ENCODE results near the gene RPS19. TPM values are rescaled to one million over a fixed set of nuclear protein-coding genes. Genes with fewer than 3 reads are reported as not detected.

The RPS19 gene
- total RNA-seq = 1,000 to 10,000 TPM; 2,342 to 3,204 TPM

DNA sequence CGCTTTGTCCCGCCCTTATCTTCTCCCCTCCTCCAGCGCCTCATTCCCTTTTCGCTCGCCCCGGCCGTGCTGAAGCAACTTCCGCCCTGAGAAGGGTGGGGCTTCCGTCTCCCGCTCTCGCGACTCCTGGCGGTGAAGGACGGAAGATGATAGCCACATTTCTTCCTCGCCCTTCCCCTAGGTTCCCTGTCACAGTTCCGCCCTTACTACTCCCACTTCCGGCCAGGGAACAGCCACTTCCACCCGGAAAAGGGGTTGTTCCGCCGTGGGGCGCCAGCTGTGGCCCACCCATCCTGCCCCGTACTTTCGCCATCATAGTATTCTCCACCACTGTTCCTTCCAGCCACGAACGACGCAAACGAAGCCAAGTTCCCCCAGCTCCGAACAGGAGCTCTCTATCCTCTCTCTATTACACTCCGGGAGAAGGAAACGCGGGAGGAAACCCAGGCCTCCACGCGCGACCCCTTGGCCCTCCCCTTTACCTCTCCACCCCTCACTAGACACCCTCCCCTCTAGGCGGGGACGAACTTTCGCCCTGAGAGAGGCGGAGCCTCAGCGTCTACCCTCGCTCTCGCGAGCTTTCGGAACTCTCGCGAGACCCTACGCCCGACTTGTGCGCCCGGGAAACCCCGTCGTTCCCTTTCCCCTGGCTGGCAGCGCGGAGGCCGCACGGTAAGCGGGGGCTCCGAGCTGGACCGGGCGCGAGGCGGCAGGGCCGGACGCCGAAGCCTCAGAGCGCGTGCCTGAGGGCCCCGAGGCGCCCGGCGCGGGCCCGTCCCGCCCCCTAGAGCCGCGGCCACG, at the start of gene RPS19:
TSS of gene RPS19 (plus strand) at position 638 of the 801 bp plus-strand sequence. CDS start 520 bp downstream, outside the sequence.
- intact Hi-C loops (cut with DNase I, micrococcal nuclease) = loop anchor here (1.0 to 5.0 kb wide), 18 partner anchors 11 to 1063 kb away; partner anchors contain the start of genes RABAC1 (in 2 of the 2), B9D2 (in 1 of the 2), BCKDHA (in 1 of the 2) and CIC (in 1 of the 2)
- H3K9me3 Mint-ChIP-seq (ENCODE audit: low read depth) = no peaks in the 10 kb centered on the region
- H3K27me3 Mint-ChIP-seq = no peaks in the 10 kb centered on the region
- H3K27ac Mint-ChIP-seq = peak within 1 kb of the TSS; percentile 98
- peak within 1 kb of the TSS; percentile 86 for H3K4me3 Mint-ChIP-seq
- peak; percentile 99 for DNase-seq
- ChIA-PET POLR2A (interaction anchor here (0.6 to 2.9 kb wide), 16 partner anchors 9 to 668 kb away, joined by 3 to 40 read pairs (median 4); partner anchors contain the start of genes GSK3A, RABAC1 and ZNF574), CTCF (interaction anchor here (0.6 to 2.9 kb wide), 17 partner anchors 8 to 385 kb away, joined by 3 to 14 read pairs (median 5); partner anchors contain the start of gene RABAC1)
- H3K4me1 Mint-ChIP-seq = peaks cover 46% of the 10 kb centered on the region
- H3K36me3 Mint-ChIP-seq (ENCODE audit: low read depth) = peaks cover 43% of the 10 kb centered on the region
- peak; percentile 89 for ATAC-seq

GRCh38 chr19:41810301-41810700, 49.8 kb upstream of the RPS19 start:
- intact Hi-C loops (cut with DNase I, micrococcal nuclease) = no loop called here
- DNase-seq (no peak), ATAC-seq (no peak)
- H3K9me3 Mint-ChIP-seq (ENCODE audit: low read depth) = no peaks in the 10 kb centered on the region
- H3K4me1 Mint-ChIP-seq = peaks cover 5% of the 10 kb centered on the region
- ChIA-PET POLR2A (no interaction called here), CTCF (interaction anchor here (0.6 to 1.9 kb wide), 5 partner anchors 8 to 17 kb away, joined by 3 to 11 read pairs (median 5); no protein-coding TSS in a partner anchor)
- H3K4me3 Mint-ChIP-seq = no peak overlapping the region
- no peak overlapping the region for H3K27ac Mint-ChIP-seq
- peaks cover 8% of the 10 kb centered on the region for H3K27me3 Mint-ChIP-seq
- no peaks in the 10 kb centered on the region for H3K36me3 Mint-ChIP-seq (ENCODE audit: low read depth)

DNA sequence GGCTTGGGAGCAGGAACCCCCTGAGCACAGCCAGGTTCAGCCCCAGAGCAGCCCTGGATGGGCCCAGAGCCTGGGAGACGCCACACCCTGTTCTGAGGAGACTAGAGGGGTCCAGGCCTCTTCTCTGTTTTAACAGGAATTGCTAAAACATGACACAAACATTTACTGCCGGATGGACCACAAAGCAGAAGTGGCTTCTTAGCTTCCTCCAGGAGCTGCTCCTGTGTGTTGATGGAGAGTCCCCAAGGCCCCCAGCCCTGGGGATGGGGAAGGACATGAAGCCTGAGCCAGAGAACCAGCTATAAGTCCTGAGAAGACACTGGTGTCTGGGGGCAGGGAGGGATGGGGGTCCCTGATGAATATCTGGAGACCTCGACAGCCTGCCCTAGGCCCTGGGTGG, 49.0 kb upstream of the RPS19 start:
- Mint-ChIP-seq H3K4me1 (no peaks in the 10 kb centered on the region), H3K36me3 (ENCODE audit: low read depth) (no peaks in the 10 kb centered on the region), H3K4me3 (no peak overlapping the region), H3K27me3 (peaks cover 6% of the 10 kb centered on the region), H3K27ac (no peak overlapping the region), H3K9me3 (ENCODE audit: low read depth) (no peaks in the 10 kb centered on the region)
- no peak for DNase-seq
- ChIA-PET POLR2A (no interaction called here), CTCF (interaction anchor here (0.9 to 1.9 kb wide), 5 partner anchors 9 to 25 kb away, joined by 4 to 11 read pairs (median 5); no protein-coding TSS in a partner anchor)
- intact Hi-C loops (cut with DNase I, micrococcal nuclease) = no loop called here
- ATAC-seq = no peak

DNA sequence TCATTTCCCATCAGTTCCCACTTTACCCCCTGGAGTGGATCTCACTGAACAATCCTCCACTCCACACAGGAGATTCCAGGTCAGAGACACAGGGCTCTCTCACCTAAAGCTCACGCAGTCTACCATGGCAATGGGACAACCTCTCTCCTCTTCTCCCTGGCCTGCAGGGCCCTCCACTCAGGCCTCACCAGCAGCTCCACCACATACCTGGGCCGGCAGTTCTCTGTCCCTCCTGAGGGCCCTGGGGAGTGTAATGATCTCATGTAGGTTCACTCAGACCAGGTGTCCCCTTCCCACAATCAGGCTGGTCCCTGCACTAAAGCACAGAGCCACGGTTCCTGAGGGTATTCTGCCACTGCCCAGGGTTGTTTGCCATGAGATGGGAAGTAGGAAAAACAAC, 48.1 kb upstream of the RPS19 start:
- no peak overlapping the region for H3K4me3 Mint-ChIP-seq
- H3K36me3 Mint-ChIP-seq (ENCODE audit: low read depth) = no peaks in the 10 kb centered on the region
- DNase-seq = no peak
- H3K4me1 Mint-ChIP-seq = no peaks in the 10 kb centered on the region
- H3K27ac Mint-ChIP-seq = no peak overlapping the region
- intact Hi-C loops (cut with DNase I, micrococcal nuclease) = no loop called here
- H3K27me3 Mint-ChIP-seq = peaks cover 6% of the 10 kb centered on the region
- ChIA-PET CTCF (interaction anchor here (0.7 to 1.9 kb wide), 5 partner anchors 9 to 59 kb away, joined by 3 to 11 read pairs (median 3); no protein-coding TSS in a partner anchor), POLR2A (no interaction called here)
- H3K9me3 Mint-ChIP-seq (ENCODE audit: low read depth) = no peaks in the 10 kb centered on the region
- no peak for ATAC-seq

GRCh38 chr19:41813911-41814310, 46.1 kb upstream of the RPS19 start:
- Mint-ChIP-seq H3K9me3 (ENCODE audit: low read depth) (no peaks in the 10 kb centered on the region), H3K36me3 (ENCODE audit: low read depth) (no peaks in the 10 kb centered on the region), H3K27ac (no peak overlapping the region), H3K27me3 (peaks cover 4% of the 10 kb centered on the region), H3K4me1 (no peaks in the 10 kb centered on the region), H3K4me3 (no peak overlapping the region)
- no peak for ATAC-seq
- intact Hi-C loops (cut with DNase I, micrococcal nuclease) = no loop called here
- CTCF ChIA-PET = interaction anchor here (1.0 to 1.3 kb wide), 2 partner anchors 18 to 20 kb away, joined by 4 read pairs; no protein-coding TSS in a partner anchor
- POLR2A ChIA-PET = interaction anchor here (0.7 kb wide), 1 partner anchor 31 kb away, joined by 3 read pairs; the partner anchor contains the start of genes DMRTC2 and LYPD4
- no peak for DNase-seq

DNA sequence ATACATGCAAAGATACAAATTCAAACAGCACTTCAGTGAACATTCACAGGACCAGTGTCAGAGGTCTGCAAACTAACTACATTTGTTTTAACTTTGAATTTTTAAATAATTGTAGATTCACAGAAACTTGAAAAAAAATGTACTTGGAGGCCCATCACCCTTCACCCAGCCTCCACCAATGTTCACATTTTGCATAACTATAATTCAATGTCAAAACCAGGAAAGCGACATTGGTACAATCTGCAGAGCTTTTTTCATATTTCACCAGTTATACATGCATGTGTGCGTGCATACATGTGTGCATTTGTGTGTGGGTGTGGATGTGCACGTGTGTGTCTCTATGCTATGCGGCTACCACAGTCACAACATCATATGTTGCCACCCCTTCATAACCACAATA, 44.8 kb upstream of the RPS19 start:
- Mint-ChIP-seq H3K27me3 (peaks cover 2% of the 10 kb centered on the region), H3K36me3 (ENCODE audit: low read depth) (no peaks in the 10 kb centered on the region), H3K9me3 (ENCODE audit: low read depth) (no peaks in the 10 kb centered on the region), H3K27ac (no peak overlapping the region), H3K4me3 (no peak overlapping the region), H3K4me1 (no peaks in the 10 kb centered on the region)
- POLR2A ChIA-PET = no interaction called here
- intact Hi-C loops (cut with DNase I, micrococcal nuclease) = no loop called here
- DNase-seq = no peak
- CTCF ChIA-PET = interaction anchor here (0.9 kb wide), 1 partner anchor 22 kb away, joined by 3 read pairs; no protein-coding TSS in a partner anchor
- ATAC-seq = no peak

GRCh38 chr19:41816761-41817160, 43.3 kb upstream of the RPS19 start:
- no peak for ATAC-seq
- ChIA-PET POLR2A (interaction anchor here (0.5 kb wide), 1 partner anchor 17 kb away, joined by 3 read pairs; no protein-coding TSS in a partner anchor), CTCF (interaction anchor here (0.6 to 2.0 kb wide), 6 partner anchors 22 to 1276 kb away, joined by 3 to 6 read pairs (median 3); no protein-coding TSS in a partner anchor)
- Mint-ChIP-seq H3K4me1 (no peaks in the 10 kb centered on the region), H3K36me3 (ENCODE audit: low read depth) (no peaks in the 10 kb centered on the region), H3K9me3 (ENCODE audit: low read depth) (no peaks in the 10 kb centered on the region), H3K4me3 (no peak overlapping the region), H3K27ac (no peak overlapping the region), H3K27me3 (peaks cover 9% of the 10 kb centered on the region)
- no peak for DNase-seq
- intact Hi-C loops (cut with DNase I, micrococcal nuclease) = no loop called here

DNA sequence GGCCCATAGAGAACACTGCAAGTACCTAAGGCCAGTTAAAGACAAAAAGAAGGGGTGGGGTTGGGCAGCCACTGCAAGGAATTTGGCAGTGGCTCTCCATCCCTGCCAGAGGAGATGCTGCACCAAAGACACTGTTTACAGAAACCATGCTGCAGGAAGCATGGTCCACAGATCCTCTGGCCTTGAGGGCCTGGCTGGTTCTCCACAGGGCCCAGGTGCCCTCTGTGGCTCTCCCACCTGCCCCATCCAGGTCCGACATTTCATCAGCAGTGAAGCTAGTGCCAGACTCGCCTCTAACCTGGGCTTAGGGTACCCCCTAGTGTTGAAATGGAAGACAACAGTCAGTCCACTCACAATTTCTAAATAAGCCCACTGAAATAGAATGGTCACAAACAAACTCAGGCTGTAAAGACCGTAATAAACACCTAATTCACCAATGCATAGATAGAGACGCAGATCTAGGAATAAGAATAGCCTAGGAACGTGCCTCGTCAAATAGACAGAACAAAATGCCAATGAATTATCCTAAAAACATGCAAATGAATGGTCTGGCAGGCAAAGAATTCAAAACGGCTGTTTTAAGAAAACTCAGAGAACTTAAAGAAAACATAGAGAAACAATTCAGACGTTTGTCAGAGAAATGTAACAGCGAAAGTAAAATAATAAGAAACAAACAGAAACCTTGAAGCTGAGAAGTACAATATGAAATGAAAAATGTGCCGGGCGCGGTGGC, 38.9 kb upstream of the RPS19 start:
- POLR2A ChIA-PET = no interaction called here
- Mint-ChIP-seq H3K4me3 (no peak overlapping the region), H3K9me3 (ENCODE audit: low read depth) (no peaks in the 10 kb centered on the region), H3K27me3 (peaks cover 10% of the 10 kb centered on the region), H3K27ac (no peak overlapping the region), H3K4me1 (no peaks in the 10 kb centered on the region), H3K36me3 (ENCODE audit: low read depth) (no peaks in the 10 kb centered on the region)
- intact Hi-C loops (cut with DNase I, micrococcal nuclease) = loop anchor here (1.0 to 10.0 kb wide), 3 partner anchors 28 to 326 kb away; no protein-coding TSS in a partner anchor
- peak; percentile 67 for DNase-seq
- ATAC-seq = peak; percentile 90
- CTCF ChIA-PET = interaction anchor here (0.6 to 9.6 kb wide), 19 partner anchors 9 to 1887 kb away, joined by 3 to 137 read pairs (median 4); partner anchors contain the start of genes CEACAM3 and FCGBP

DNA sequence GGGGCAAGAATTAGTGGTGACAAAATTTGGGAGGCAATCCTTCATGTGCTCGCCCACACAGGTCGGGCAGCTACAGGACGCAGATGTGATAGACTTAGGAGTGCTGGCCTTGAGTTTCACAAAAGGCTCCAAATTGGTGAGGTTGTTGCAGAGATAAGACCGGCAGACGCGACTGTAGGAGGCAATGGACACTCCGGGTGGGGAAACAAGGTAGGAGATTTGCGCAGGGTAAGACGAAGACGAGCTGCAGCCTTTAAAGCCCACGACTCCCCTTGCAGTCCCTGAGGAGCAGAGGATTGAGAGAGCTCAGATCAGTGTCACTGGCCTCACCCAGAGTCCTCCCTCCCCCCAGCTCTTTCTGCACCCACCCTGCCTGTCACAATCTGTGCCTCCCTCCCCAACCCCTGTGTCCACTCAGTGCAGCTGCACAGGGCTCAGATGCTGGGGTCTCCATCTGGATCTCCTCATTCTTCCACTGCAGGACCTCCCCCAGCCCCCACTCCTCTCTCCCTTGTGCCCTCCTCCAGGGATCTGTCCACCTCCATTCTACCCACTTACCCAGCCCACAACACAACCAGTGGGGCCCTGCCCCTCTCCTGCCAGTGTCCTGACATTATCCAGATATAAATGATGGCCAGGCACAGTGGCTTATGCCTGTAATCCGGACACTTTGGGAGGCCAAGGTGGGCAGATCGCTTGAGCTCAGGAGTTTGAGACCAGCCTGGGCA, 21.9 kb upstream of the RPS19 start:
- ChIA-PET CTCF (interaction anchor here (0.7 to 6.3 kb wide), 5 partner anchors 12 to 178 kb away, joined by 3 to 34 read pairs (median 8); no protein-coding TSS in a partner anchor), POLR2A (no interaction called here)
- H3K9me3 Mint-ChIP-seq (ENCODE audit: low read depth) = no peaks in the 10 kb centered on the region
- no peaks in the 10 kb centered on the region for H3K4me1 Mint-ChIP-seq
- no peak overlapping the region for H3K27ac Mint-ChIP-seq
- DNase-seq = no peak
- no peaks in the 10 kb centered on the region for H3K36me3 Mint-ChIP-seq (ENCODE audit: low read depth)
- no peak for ATAC-seq
- intact Hi-C loops (cut with DNase I, micrococcal nuclease) = loop anchor here in 1 of 2 experiments (5.0 kb wide), 1 partner anchor 46 kb away; no protein-coding TSS in a partner anchor
- peaks cover 19% of the 10 kb centered on the region for H3K27me3 Mint-ChIP-seq
- H3K4me3 Mint-ChIP-seq = no peak overlapping the region

DNA sequence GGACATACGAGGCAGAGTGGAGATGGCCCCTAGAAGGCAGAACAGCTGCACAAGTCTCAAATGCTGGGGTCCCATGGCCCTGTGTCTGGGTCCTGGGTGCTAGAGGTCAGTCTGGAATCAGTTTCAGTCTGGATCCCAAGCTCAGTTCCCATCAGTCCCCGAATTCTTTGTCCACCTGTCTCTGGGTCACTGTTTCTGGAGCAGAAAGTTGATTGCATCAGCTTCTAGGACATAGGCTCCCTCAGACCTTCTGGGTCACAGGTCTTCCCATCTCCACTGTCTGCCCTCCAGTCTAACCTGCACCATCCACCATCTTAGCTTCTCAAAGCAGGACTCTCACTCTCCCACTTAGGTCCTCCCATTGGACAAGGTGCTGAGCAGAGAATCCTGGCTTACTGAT, 20.8 kb upstream of the RPS19 start:
- ChIA-PET POLR2A (no interaction called here), CTCF (interaction anchor here (0.7 to 6.3 kb wide), 5 partner anchors 12 to 269 kb away, joined by 3 to 34 read pairs (median 4); no protein-coding TSS in a partner anchor)
- Mint-ChIP-seq H3K4me3 (no peak overlapping the region), H3K4me1 (no peaks in the 10 kb centered on the region), H3K36me3 (ENCODE audit: low read depth) (no peaks in the 10 kb centered on the region), H3K9me3 (ENCODE audit: low read depth) (no peaks in the 10 kb centered on the region), H3K27ac (no peak overlapping the region), H3K27me3 (peaks cover 21% of the 10 kb centered on the region)
- ATAC-seq (no peak), DNase-seq (no peak)
- intact Hi-C loops (cut with DNase I, micrococcal nuclease) = loop anchor here in 1 of 2 experiments (5.0 kb wide), 1 partner anchor 47 kb away; no protein-coding TSS in a partner anchor

Data from activated CD4-positive, alpha-beta T cell treated with anti-CD3 and anti-CD28 coated beads for 36 hours (primary cell).